H54 (cell line): ENCODE results near the gene RASD2.

Source experiments
- DNase-seq: peaks from one replicate; pipeline ENCODE4 v3.0.0; 2011; ENCODE audit warnings: low spot score, mixed read lengths; ENCODE audit not compliant: insufficient read length
- FAIRE-seq: peaks from 3 replicates; lab custom pipeline; 2011; peaks lifted over from hg19 to GRCh38; lab: Jason Lieb, UNC
- POLR2A ChIP-seq: IDR thresholded peaks from 2 replicates; pipeline ENCODE4 v1.6.1; 2011; ENCODE audit warnings: low read depth, mild to moderate bottlenecking, low read length

Gene RASD2

GRCh38 chr22:35567351-35568141 is 26.9 kb downstream of the RASD2 start:
- TF ChIP-seq POLR2A, result no peak
- DNase-seq (no peak), FAIRE-seq (no peak)

- DNase-seq (peak; percentile 53), FAIRE-seq (no peak)
- TF ChIP-seq POLR2A, result no peak
These were observed 28.4 kb downstream of the RASD2 start for GRCh38 chr22:35568751-35569739.

- no peak for TF ChIP-seq POLR2A
- DNase-seq, result no peak
- no peak for FAIRE-seq
These were observed 29.3 kb downstream of the RASD2 start for GRCh38 chr22:35569916-35570315.

GRCh38 chr22:35570686-35571194 is 30.1 kb downstream of the RASD2 start:
- TF ChIP-seq POLR2A, result no peak
- no peak for DNase-seq
- FAIRE-seq, result no peak

GRCh38 chr22:35572556-35572955 is 31.9 kb downstream of the RASD2 start:
- TF ChIP-seq POLR2A, result no peak
- no peak for DNase-seq
- FAIRE-seq, result no peak

GRCh38 chr22:35575116-35575748 is 34.6 kb downstream of the RASD2 start:
- DNase-seq, result no peak
- no peak for FAIRE-seq
- TF ChIP-seq POLR2A, result no peak

- DNase-seq (no peak), FAIRE-seq (no peak)
- TF ChIP-seq POLR2A, result no peak
These were observed 36.0 kb downstream of the RASD2 start for GRCh38 chr22:35576671-35577070.

GRCh38 chr22:35577799-35578659 is 37.4 kb downstream of the RASD2 start:
- DNase-seq (no peak), FAIRE-seq (no peak)
- no peak for TF ChIP-seq POLR2A

- no peak for TF ChIP-seq POLR2A
- FAIRE-seq (no peak), DNase-seq (no peak)
These were observed 38.4 kb downstream of the RASD2 start for GRCh38 chr22:35578836-35579575.

- no peak for TF ChIP-seq POLR2A
- DNase-seq, result no peak
- FAIRE-seq, result no peak
These were observed 39.9 kb downstream of the RASD2 start for GRCh38 chr22:35580351-35581022.

GRCh38 chr22:35581023-35581413 is 40.4 kb downstream of the RASD2 start:
- DNase-seq (no peak), FAIRE-seq (no peak)
- no peak for TF ChIP-seq POLR2A
